ENCODE measurements around the gene NFAM1. TPM values are rescaled to one million over a fixed set of nuclear protein-coding genes. Genes with fewer than 3 reads are reported as not detected.

The NFAM1 gene
- total and polyA plus RNA-seq, 2 of the 13 experiments (the other 11 are each of a cell fraction or from before 2014, with no cell fraction given): 0.03 TPM; not detected in 1

GRCh38 chr22:42347281-42347824 lies 84.8 kb downstream of the NFAM1 start:
- WGBS (ENCODE audit: low lambda C conversion rate): 64% methylated on average over 16 of the region's 27 CpGs
- FAIRE-seq (no peak), DNase-seq (ENCODE audit: low spot score) (no peak), ATAC-seq (no peak)
- H3K4me1 ChIP-seq (ENCODE audit: insufficient read depth, low read length): no peaks in the 10 kb centered on the region
- H3K4me2 ChIP-seq (ENCODE audit: low read depth, low read length): no peak overlapping the region
- H3K27ac ChIP-seq (ENCODE audit: extremely low read length, insufficient read depth, low read length): no peak overlapping the region
- CTCF ChIA-PET (ENCODE audit: low intra/inter-chr PET ratio, low total read pairs): no interaction called here
- TF ChIP-seq ZNF530 (CRISPR knock-in tag; IDR thresholded peaks at IDR 0.05; ENCODE audit: low read depth) (no peak), XRCC5 (optimal IDR thresholded peaks at IDR 0.05; ENCODE audit: low read length) (no peak), NAIF1 (CRISPR knock-in tag; IDR thresholded peaks at IDR 0.05; ENCODE audit: borderline replicate concordance) (no peak), ZFP37 (CRISPR knock-in tag; IDR thresholded peaks at IDR 0.05; ENCODE audit: borderline replicate concordance) (no peak), HINFP (CRISPR knock-in tag; IDR thresholded peaks at IDR 0.05; ENCODE audit: low read depth) (no peak), ZNF891 (CRISPR knock-in tag; IDR thresholded peaks at IDR 0.05) (no peak), ZNF674 (CRISPR knock-in tag; IDR thresholded peaks at IDR 0.05; ENCODE audit: low read depth) (no peak), ZNF414 (CRISPR knock-in tag; IDR thresholded peaks at IDR 0.05) (no peak), ZNF484 (CRISPR knock-in tag; IDR thresholded peaks at IDR 0.05; ENCODE audit: borderline replicate concordance, low read depth) (no peak)
- H3K9me3 ChIP-seq (ENCODE audit: low read length): no peaks in the 10 kb centered on the region
- intact Hi-C loops (cut with micrococcal nuclease; ENCODE audit: unreplicated experiment): no loop called here
- no peak overlapping the region for H2AFZ ChIP-seq (ENCODE audit: low read length)
- H3K4me3 ChIP-seq (replicated peaks in 1 of 3; ENCODE audit: insufficient read depth in 1 of 3, low read depth in 2 of 3, low read length in 3 of 3): no peak overlapping the region
- H3K9ac ChIP-seq (ENCODE audit: insufficient read depth, low read depth, low read length): no peak overlapping the region
- H3K27me3 ChIP-seq (ENCODE audit: control insufficient read depth in 1 of 2, insufficient read depth in 2 of 2, low read length in 2 of 2): peaks cover 3 to 54% of the 10 kb centered on the region in 2 experiments
- POLR2A ChIA-PET: no interaction called here
- in situ Hi-C loops (cut with HindIII; ENCODE audit: extremely low pct_ligation_motif_present, low pct_unique_long_range_greater_than_20kb): no loop called here
- H4K20me1 ChIP-seq (ENCODE audit: insufficient read depth, low read length): no peaks in the 10 kb centered on the region
- no TSS peak for BruUV-seq (replicated peaks)
- H3K36me3 ChIP-seq (replicated peaks in 1 of 2; ENCODE audit: control insufficient read depth in 1 of 2, insufficient read depth in 2 of 2, low read length in 2 of 2): no peaks in the 10 kb centered on the region
- no peaks in the 10 kb centered on the region for H3K79me2 ChIP-seq (ENCODE audit: insufficient read depth, low read length)
